Lower leg skin (tissue), 3 donors: ENCODE data around the gene CD151.

ENCODE experiments used
- CTCF ChIP-seq, 3 donors: fragments of 450-650 bp; IDR thresholded peaks; one replicate each; pipeline ENCODE4 v1.5.1; 2016; ENCODE audit warnings: antibody characterized with exemption in 3 of 3, mild to moderate bottlenecking in 3 of 3, moderate library complexity in 2 of 3
- POLR2A ChIP-seq, 2 donors: fragments of 450-650 bp; IDR thresholded peaks; one replicate each; pipeline ENCODE4 v1.6.1; 2016 to 2017; ENCODE audit warnings: antibody characterized with exemption in 2 of 2, mild to moderate bottlenecking in 1 of 2, moderate library complexity in 1 of 2

- TF ChIP-seq POLR2A (IDR thresholded peaks at IDR 0.05) = no peak
- no peak for TF ChIP-seq CTCF (IDR thresholded peaks at IDR 0.05)
These were observed 31.4 kb downstream of the CD151 start for GRCh38 chr11:863910-864827.
